Measurements from ENCODE around the gene SMC3.
A peak's percentile ranks its signal among the peaks of the same experiment; 100 is the strongest.
"Not testable (repeated sequence)": the region's sequence is repeated elsewhere in the genome, so short reads cannot be mapped to it uniquely, and the experiment has no call there.

SMC3 gene

DNA sequence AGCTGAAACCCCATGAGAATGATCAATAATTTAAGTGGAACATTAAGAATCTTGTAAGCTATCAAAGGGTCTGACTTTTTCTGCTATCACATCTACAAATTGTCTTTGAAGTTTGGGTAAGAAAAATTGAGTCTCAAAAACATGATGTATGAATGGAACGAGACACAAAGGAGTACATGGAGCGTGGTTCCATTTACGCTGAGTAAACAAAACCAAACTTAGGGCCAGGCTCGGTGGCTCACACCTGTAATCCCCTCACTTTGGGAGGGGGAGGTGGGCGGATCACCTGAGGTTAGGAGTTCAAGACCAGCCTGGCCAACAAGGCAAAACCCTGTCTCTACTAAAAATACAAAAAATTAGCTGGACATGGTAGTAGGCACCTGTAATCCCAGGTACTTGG lies 24.3 kb downstream of the SMC3 start:
- no peak for DNase-seq

DNA sequence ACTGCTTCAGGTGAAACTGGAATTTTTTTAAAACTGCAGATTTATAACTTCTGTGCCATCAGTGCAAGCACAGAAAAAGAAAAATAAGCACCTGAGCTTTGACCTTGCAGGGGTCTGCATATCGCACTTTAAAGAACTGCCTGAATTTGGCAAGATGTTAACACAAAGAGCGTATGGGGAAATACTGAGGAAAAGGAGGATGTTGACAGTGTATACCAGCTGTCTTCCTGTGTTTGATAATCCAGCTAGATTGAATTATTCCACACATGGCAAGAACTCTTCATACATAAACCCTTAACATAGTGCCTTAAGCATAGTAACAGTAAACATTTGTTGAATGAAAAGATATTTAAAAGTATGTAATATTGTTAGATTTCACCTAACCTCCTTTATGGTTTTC lies 30.0 kb downstream of the SMC3 start:
- DNase-seq, result no peak

DNA sequence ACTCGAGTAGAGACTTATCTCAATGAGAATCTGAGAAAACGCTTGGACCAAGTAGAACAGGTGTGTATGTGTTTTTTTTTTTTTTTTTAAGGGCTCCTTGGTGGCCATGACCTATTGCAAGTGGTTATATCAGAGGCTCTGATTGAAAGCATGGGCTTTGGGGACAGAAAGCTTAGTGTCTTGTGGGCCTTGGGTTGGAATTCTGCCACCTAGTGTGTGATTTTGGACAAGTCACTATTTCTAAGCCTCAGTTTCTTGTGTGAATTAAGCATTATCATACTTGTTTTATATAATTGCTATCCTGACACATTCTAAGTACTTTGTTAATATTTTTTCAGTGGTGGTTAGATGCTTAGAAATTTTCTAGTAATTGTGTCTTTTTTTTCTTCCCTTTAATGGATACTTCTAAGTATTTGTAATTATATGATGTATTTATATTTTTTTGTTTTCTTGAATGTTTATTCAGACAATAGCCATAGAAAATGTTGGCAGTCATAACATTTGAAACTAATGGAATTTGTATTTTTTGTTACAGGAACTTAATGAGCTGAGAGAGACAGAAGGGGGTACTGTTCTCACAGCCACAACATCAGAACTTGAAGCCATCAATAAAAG lies 33.1 kb downstream of the SMC3 start:
- peak in 1 of 2 donors; percentile 72 for DNase-seq

DNA sequence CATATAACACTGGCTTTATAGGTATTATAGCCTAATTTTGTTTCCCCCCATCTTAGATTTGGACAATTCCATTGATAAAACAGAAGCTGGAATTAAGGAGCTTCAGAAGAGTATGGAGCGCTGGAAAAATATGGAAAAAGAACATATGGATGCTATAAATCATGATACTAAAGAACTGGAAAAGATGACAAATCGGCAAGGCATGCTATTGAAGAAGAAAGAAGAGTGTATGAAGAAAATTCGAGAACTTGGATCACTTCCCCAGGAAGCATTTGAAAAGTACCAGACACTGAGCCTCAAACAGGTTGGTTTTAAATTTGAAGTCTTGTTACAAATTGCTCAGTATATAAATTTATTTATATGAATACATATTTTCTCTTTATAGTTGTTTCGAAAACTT lies 34.1 kb downstream of the SMC3 start:
- no peak for DNase-seq

DNA sequence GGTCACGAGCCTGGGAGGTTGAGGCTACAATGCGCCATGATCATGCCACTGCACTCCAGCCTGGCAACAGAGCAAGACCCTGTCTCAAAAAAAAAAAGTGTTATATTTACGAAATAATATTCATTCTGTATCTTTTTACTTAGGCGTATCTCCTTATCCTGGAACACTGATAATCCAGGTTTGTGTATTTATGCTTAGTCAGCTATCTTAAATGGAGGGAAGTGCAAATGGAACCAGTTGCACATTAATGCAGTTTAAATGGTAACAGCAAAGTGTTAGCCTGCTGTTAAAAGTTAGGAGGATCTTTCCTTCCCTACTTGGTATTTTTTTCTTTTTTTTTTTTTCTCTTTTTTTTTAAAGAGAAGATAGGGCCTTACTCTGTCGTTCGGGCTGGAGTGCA lies 40.6 kb downstream of the SMC3 start:
- DNase-seq, result no peak

DNA sequence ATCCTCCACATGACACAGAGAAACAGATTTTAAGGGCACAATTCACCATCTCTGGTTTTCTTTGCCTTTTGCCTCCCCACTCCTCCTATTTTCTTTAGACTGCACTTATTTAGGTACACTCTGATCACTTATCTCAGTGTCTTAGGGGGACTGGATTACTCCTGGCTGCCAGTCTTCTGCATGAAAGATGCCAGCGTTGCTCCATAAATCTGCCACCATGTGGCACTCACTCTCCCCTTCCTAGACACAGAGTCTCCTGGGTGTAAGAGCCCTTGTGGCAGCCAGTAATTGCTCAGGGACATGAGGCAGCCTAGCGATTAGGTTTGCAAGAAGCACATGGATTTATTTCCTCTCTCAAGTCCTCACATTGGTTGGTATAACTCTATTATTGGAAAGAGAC lies 42.1 kb downstream of the SMC3 start:
- no peak for DNase-seq

DNA sequence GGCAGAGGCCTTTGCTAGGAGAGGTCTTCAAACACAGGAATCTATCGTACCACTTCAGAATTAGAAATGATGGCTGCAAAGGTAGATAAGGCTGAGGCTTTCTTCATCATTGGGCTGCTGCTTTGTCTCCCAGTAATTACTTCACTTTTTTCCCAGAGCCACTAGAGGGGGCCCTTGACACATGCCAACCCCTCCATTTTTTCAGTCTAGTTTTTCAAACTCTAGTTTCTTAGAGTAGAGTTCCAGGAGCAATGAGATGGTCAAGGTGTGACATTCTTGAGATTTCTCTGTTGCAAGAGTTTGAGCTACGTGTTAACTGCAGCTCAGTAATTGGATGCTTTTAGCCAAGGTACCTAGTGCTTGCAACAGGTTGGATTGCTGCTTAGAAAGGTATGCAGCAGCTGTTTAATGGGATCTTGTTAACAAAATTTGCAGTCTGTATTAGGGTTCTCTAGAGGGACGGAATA lies 42.8 kb downstream of the SMC3 start:
- peak in 1 of 2 donors; percentile 39 for DNase-seq

DNA sequence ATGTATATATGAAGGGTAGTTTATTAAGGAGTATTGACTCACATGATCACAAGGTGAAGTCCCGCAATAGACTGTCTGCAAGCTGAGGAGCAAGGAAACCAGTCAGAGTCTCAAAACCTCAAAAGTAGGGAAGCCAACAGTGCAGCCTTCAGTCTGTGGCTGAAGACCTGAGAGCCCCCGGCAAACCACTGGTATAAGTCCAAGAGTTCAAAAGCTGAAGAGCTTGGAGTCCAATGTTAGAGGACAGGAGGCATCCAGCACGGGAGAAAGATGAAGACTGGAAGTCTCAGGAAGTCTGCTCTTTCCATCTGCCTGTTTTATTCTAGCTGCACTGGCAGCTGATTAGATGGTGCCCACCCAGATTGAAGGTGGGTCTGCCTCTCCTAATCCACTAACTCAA lies 43.3 kb downstream of the SMC3 start:
- DNase-seq, result not testable (repeated sequence)

DNA sequence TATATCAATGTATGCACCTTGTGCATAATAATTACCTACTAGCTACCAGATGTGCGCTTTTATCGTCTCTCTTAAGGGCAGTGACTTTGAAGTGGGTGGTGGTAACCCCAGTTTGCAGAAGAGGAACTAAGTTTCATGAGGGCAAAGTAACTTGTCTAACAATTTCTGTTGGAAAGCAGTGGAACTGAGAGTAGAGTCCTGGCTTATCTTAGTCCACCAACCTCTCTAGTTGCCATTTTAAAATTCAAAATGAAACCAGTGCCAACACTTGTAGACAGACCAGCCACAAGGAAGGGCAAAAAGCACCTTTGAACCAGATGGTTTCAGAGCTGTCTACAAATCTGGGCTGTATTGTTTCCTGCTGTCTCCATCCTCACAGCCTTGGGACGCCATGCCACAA lies 44.6 kb downstream of the SMC3 start:
- peak in 1 of 2 donors; percentile 16 for DNase-seq

DNA sequence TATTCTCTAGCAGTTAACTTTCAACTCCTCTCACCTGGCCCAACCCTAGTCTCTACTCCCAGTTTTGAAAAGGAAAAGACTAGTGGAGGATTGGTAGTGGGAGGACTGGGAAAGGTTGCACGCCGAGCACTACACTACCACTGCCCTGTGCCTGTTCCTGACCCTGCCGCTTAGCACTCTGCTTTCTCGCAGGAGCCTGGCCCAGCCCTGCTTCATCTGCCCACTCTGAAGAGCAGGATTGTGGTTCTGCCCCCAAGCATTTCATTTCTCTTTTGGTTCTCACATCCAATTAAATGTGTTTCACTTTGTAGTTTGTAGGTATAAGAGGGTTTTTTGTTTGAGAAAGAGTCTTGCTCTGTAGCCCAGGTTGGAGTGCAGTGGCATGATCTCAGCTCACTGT lies 45.1 kb downstream of the SMC3 start:
- DNase-seq, result no peak

DNA sequence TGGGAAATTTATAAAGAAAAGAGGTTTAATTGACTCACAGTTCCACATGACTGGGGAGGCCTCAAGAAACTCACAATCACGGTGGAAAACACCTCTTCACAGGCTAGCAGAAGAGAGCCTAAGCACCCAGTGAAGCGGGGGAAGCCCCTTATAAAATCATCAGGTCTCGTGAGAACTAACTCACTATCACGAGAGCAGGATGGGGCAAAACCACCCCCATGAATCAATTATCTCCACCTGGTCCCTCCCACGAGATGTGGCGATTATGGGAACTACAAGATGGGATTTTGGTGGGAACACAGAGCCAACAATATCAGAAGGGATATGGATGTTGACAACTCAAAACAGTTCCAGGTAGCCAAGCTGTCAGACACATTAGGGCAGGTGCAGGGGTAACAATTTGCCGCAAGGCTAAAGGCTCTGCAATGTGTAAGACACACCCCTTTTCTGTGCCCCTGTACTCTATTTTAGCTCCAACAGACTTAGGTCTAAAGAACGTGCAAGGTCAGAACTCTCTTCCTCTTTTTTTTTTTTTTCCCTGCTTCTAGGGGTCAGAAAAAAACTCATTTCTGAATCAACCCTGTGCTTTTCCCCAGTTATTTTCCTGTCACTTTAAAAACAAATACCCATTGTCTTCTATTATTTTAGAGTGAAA lies 46.0 kb downstream of the SMC3 start:
- DNase-seq, result peak in 1 of 2 donors; percentile 1

DNA sequence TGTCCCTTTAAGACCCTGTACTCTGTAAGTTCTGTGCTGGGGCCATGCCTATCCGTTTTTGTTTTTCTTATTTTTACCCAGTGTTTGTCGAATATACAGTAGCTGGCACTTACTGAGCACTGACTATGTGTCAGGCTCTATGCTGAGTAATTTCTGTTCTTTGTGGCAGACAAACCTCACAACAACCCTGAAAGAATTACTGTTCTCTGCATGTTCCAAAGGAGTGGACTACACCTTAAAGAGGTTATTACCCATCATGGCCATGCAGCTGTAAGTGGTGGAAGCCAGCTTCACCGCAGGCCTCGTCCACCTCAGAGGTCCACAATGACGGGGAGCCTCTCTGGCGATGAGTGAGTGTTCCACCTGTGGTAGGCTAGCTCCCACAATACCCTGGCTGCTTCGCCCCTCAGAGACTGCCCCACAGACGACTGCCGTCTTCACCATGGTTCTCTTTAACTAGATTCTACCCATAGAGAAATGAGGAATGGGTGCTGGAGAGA lies 46.6 kb downstream of the SMC3 start:
- DNase-seq, result no peak

DNA sequence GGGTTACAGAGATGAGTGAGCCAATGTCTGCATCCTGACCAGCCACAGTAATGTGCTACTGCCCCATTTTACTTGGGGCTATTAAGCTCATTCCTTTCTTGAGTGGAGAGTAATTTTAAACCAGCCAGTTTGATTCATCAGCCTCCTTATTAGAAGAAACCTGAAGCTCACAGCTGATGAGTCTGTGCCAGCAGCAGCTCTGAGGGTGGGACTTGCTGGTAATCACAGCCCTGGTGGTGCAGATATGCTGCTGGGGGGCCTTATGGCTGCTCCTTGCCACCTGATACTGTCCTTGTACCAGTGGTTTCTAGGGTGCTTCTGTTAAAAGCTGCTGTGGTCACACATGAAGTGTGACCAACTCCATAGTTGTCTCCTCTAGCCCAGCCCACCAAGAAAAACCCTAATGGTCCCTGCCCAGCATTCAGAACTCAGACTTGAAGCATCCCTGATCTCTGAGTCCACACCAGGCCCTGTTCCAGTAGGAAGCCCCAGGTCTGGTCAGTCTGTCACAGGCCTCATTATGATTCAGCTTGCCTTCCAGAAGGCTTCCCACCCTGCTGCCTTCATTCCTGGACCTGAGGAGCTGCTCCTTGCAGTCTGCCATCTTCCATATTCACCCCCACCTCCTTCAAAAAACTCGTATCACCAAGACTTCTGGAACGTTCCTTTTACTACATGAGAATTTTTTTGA lies 47.7 kb downstream of the SMC3 start:
- DNase-seq, result no peak

DNA sequence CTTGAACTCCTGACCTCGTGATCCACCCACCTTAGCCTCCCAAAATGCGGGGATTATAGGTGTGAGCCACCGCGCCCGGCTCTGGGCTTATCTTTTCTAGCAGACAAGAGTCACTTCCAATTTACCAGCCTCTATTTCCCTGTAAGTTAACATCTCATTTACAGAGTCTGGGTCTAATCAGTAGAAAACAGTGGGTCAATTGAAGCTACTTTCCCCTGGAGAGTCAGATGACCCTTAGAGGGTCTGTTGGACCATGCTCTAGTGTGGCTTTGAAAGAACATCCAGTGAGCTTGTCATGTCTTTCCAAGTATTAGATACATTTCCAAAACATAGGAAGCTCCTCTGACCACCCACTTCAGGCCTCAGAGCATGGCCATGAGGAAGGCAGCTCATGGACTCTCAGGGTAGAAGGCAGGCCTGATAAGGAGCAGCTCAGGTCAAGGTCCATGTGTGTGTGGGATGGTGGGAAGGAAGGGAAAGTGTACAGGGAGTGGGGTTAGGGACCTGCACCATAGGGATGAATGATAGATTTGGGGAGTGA lies 49.1 kb downstream of the SMC3 start:
- DNase-seq, result no peak

DNA sequence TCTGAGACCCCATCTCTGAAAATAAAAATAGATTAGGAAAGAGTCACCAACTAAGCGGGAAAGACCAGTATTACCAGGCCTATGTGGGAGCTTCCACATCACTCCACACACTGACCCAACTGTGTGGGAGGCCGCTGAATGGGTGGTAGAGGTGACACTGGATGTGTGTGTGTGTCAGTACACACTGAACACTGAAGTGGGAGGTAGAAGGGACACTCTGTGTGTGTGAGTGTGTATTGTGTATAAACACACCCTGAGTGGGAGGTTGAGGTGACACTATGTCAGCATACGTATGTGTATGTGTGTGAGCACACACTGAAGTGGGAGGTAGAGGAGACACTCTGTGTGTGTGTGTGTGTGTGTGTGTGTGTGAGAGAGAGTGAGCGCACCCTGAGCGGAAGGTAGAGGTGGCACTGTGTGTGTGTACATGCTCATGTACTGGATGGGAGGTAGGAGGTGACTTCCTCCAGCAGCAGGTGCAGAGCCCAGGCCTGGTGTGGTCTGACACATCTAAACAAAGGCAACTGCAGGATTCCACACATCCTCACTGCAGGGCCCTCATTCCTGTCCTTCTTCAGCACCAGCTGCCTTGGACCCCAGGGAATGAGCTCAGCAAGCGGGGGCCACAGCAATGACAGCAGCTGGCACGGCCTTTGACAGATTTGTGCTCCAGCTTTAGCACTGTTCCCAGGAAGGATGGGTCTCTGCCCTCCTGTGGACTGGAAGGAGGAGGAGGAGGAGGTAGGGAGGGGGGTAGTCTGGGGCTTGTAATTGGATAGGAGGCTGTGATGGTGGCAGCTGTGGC lies 50.1 kb downstream of the SMC3 start:
- no peak for DNase-seq

DNA sequence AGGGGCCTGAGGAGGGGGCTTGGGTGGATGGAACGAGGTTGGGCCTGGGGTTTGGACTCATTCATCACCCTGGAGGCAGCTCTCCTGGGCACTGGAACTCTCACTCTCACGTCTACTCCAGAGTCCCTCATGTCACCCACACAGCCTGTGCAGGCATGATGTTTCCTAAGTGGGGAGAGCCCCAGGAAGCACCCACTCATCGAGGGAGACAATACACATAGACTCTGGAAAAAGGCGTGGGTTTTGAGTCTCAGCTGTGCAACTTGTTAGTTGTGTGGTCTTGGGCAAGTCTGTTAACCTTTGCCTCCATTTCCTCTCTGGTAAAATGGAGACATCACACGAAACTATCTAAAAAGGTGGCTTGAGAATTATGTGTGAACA lies 50.7 kb downstream of the SMC3 start:
- no peak for DNase-seq

DNA sequence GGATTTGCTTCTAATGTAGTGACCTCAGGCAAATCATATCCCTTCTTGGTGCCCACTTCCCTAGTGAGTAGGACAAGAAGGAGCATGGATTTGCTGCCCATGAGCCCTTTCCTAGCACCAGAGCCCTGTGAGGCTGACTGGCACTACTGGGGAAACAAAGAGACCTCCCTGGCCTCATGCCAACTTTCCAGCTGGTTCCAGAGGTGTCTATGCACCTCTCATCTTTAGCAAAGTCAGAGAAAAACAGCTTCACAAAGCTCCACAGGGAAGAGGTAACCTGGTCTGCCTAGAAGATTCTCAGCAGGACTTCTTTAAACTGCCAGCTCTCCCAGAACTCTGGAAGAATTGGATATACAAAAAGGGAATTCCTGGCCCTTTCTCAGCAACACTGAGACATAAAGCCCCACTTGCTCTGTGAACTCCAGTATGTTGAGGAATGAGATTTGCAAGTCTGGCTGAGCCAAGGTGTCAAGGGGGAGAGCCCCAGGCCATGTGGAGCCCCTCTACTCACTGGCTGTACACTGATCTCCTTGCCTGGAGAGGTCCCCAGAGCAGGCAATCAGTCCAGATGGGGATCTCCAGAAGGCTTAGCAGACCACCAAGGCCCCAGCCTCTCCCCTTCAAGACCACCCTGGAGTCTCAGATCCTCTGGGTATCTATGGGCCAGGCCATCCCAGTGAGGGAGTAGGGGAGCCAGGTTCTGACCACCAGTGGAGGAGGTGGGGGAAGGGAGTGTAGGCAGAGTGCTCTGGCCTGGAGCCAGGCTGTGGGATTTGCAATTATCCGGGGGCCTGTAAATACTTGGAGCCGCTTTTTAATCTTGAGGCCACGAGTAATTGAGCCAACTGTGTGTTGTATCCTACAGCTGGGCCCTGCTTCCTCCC lies 52.3 kb downstream of the SMC3 start:
- no peak for DNase-seq

DNA sequence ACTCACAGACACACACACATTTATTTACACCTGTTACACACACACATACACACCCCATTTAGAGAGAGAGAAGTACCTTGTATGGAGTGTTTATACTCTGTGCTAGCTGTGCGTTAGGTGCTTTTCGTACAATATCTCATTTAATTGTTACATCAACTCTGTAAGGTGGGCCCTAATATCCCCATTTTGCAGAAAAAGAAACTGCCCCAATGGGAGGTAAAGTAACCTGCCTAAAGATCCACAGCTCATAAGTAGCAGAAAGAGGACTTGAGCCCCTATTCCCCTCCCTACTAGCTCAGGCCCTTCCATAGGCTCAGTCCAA lies 52.9 kb downstream of the SMC3 start:
- DNase-seq, result no peak

DNA sequence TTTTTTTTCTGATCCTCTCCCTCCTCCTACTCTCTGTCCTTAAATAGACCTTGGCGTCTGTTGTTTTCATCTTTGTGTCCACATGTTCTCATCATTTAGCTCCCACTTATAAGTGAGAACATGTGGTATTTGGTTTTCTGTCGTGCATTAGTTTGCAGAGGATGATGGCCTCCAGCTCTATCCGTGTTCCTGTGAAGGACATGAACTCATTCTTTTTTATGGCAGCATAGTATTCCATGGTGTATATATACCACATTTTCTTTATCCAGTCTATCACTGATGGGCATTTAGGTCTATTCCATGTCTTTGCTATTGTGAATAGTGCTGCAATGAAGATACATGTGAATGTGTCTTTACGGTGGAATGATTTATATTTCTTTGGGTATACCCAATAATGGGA lies 55.8 kb downstream of the SMC3 start:
- not testable (repeated sequence) for DNase-seq

DNA sequence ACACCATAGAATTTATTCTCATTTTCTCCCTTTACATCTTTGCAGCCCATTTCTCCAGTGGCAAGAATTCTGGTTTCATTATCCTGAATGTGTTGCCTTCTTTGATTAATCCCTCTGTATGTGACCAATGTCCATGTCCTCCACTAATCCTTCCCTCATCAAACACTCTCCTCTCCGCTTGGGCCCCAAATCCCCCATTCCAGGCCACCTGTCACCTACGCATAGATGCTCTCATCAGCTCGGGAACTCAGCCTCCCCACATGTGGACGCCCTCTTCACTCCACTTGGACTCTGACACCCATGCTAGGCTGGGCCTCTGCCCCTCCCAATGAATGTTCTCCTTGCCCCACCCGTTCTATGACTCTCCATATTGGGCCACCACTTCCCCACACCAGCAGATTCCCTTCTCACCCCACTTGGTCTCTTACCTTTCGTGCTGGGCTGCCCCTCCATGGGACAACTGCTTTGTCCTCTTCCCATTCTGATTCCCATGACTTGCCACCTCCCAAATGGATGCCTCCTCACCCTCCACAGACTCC lies 57.9 kb downstream of the SMC3 start:
- DNase-seq, result no peak

DNA sequence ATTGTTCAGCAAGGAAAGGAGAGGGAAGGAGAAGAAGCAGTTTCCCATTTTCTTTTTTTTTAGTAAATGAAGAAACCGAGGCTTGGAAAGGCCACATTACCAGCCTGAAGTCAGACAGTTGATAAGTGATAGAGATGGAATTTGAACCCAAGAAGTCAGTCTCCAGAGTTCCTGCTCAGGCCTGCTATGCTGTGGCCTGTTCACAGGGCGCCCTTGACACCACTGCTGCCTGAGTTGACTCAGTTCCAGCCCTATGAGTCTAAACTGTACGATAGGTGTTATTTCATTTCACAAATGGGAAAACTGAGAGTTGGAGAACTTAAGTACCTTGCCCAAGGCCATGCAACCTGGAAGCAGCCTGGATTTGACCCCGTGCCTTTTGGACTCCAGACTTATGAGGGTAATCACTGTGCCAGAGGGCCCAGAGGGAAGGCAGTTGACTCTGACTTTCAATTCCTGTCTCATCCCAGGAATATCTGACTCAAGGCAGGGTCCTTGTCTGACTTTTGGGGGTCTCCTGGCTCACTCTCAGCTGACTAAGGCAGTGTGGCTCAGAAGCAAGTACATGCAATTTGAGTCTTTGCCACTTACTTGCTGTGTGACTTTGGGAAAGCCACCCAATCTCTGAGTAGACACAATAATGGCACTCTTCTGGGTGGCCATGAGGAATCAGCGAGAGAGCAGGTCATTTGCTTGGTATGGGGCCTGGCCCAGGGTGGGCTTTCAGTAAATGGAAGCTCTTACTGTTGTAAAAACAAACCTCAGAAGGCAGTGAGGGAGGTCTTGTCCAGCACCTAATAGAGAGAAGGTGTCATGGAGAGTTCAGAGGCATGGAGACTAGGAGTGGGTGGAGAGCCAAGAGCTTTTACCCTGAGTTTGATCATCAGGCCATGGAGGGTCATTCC lies 58.7 kb downstream of the SMC3 start:
- no peak for DNase-seq

Measured in bone marrow (tissue), 2 donors.